HCT116 (cell line): ENCODE measurements around the gene TUBB8. TPM values are rescaled to one million over a fixed set of nuclear protein-coding genes. Genes with fewer than 3 reads are reported as not detected.

Source experiments
- ATAC-seq: fragments of 200-7000 bp; cut with Tn5 transposase; 2 replicates; pipeline ENCODE4 v1.9.1; 2020; ENCODE audit warnings: mild to moderate bottlenecking, moderate library complexity
- BruUV-seq: library from RNA; stranded (reverse); fragments of 400-500 nt; replicated peaks from 2 replicates; lab custom pipeline; 2021; lab: Mats Ljungman, UMichigan
- CTCF ChIA-PET: fragments of 300-600 bp; sonication (Branson Sonifier 250); formaldehyde crosslinking; loops from one replicate; lab custom pipeline; 2021; ENCODE audit warnings: antibody characterized with exemption; lab: Charles Lee
- POLR2A ChIA-PET: fragments of 300-600, 350-600 bp; sonication (Branson Sonifier 250); formaldehyde crosslinking; loops from one replicate; lab custom pipeline; 2021; ENCODE audit warnings: antibody characterized with exemption; lab: Charles Lee
- RAD21 ChIA-PET, 2 experiments: fragments of 300-600 bp; sonication (Branson Sonifier 250); formaldehyde crosslinking; loops; one replicate each; lab custom pipeline; 2023; ENCODE audit warnings: low total read pairs in 2 of 2; ENCODE audit not compliant: uncharacterized antibody in 2 of 2, unreplicated experiment in 2 of 2, low non-redundant PET in 1 of 2; lab: Charles Lee
- DNase-seq: peaks from one replicate; pipeline ENCODE4 v3.0.0-alpha.2; 2010; ENCODE audit warnings: low read depth, low spot score
- H2AFZ ChIP-seq: fragments of 200-600 bp; shearing (Covaris generic), sonication (generic); 2 replicates; pipeline ENCODE4 v1.6.1; 2017; ENCODE audit warnings: low read depth, mixed run types, mixed read lengths, antibody characterized with exemption, low read length; ENCODE audit not compliant: poor library complexity, severe bottlenecking
- H3K27ac ChIP-seq: 2 replicates; pipeline ENCODE4 v1.5.1; 2012; ENCODE audit warnings: low read depth, low read length
- H3K27me3 ChIP-seq: fragments of 200-600 bp; sonication (generic); 2 replicates; pipeline ENCODE4 v1.6.1; 2016; ENCODE audit warnings: mixed run types, low read length, mixed read lengths; ENCODE audit not compliant: insufficient read depth
- H3K36me3 ChIP-seq, 2 experiments: fragments of 200-500 bp in 1 of 2; fragments of 200-600 bp in 1 of 2; sonication (Bioruptor generic) in 1 of 2; sonication (generic) in 1 of 2; 2 replicates each; pipeline versions ENCODE4 v1.5.1 to v1.6.1; 2014 to 2016; ENCODE audit warnings: low read length in 2 of 2, inconsistent platforms in 1 of 2, mixed read lengths in 1 of 2, mixed run types in 1 of 2; ENCODE audit not compliant: insufficient read depth in 2 of 2, control insufficient read depth in 1 of 2
- H3K4me1 ChIP-seq, 2 experiments: fragments of 200-600 bp in 1 of 2; sonication (generic) in 1 of 2; 2 replicates each; pipeline versions ENCODE4 v1.5.1 to v1.6.1; 2012 to 2017; ENCODE audit warnings: low read length in 2 of 2, inconsistent platforms in 1 of 2, mild to moderate bottlenecking in 1 of 2, mixed read lengths in 1 of 2, mixed run types in 1 of 2, moderate library complexity in 1 of 2; ENCODE audit not compliant: insufficient read depth in 2 of 2, control insufficient read depth in 1 of 2
- H3K4me2 ChIP-seq: fragments of 200-600 bp; sonication (generic); 2 replicates; pipeline ENCODE4 v1.6.1; 2017; ENCODE audit warnings: mixed run types, low read length, mixed read lengths
- H3K4me3 ChIP-seq, 2 experiments: fragments of 200-600 bp in 1 of 2; sonication (generic) in 1 of 2; replicated peaks in 1 of 2; 2 replicates each; pipeline ENCODE4 v1.5.1; 2011 to 2016; ENCODE audit warnings: low read length in 2 of 2, control low read depth in 1 of 2, low read depth in 1 of 2, mild to moderate bottlenecking in 1 of 2, mixed read lengths in 1 of 2, mixed run types in 1 of 2
- H3K79me2 ChIP-seq: fragments of 200-600 bp; sonication (generic); 2 replicates; pipeline ENCODE4 v1.6.1; 2017; ENCODE audit warnings: mild to moderate bottlenecking, mixed run types, low read length, moderate library complexity, mixed read lengths; ENCODE audit not compliant: insufficient read depth
- H3K9ac ChIP-seq: fragments of 200-600 bp; sonication (generic); 2 replicates; pipeline ENCODE4 v1.6.1; 2016; ENCODE audit warnings: low read length, mixed read lengths
- H3K9me2 ChIP-seq: fragments of 200-600 bp; sonication (generic), shearing (Covaris generic); 2 replicates; pipeline ENCODE4 v1.6.1; 2017; ENCODE audit warnings: mixed run types, mild to moderate bottlenecking, moderate library complexity; ENCODE audit not compliant: insufficient read depth
- H3K9me3 ChIP-seq, 2 experiments: fragments of 200-500 bp in 1 of 2; fragments of 200-600 bp in 1 of 2; sonication (Bioruptor generic) in 1 of 2; sonication (generic) in 1 of 2; 2 replicates each; pipeline ENCODE4 v1.6.1; 2014 to 2017; ENCODE audit warnings: low read length in 2 of 2, mixed read lengths in 2 of 2, inconsistent platforms in 1 of 2, low read depth in 1 of 2, mild to moderate bottlenecking in 1 of 2, mixed run types in 1 of 2, moderate library complexity in 1 of 2; ENCODE audit not compliant: control insufficient read depth in 1 of 2, insufficient read depth in 1 of 2
- H4K20me1 ChIP-seq: fragments of 200-600 bp; sonication (generic), shearing (Covaris generic); 2 replicates; pipeline ENCODE4 v1.6.1; 2017; ENCODE audit warnings: mixed run types, mild to moderate bottlenecking, moderate library complexity; ENCODE audit not compliant: insufficient read depth
- ATF3 ChIP-seq: IDR thresholded peaks from 2 replicates; pipeline ENCODE4 v1.6.1; 2012
- EZH2 ChIP-seq: fragments of 200-600 bp; sonication (generic); IDR thresholded peaks from 2 replicates; pipeline ENCODE4 v1.6.1; 2017; ENCODE audit warnings: antibody characterized with exemption, mixed run types
- EZH2phosphoT487 ChIP-seq: fragments of 200-600 bp; IDR thresholded peaks from 2 replicates; pipeline ENCODE4 v1.6.1; 2018; ENCODE audit warnings: antibody characterized with exemption, borderline replicate concordance
- FOSL1 ChIP-seq: IDR thresholded peaks from 2 replicates; pipeline ENCODE4 v1.6.1; 2012; ENCODE audit warnings: low read depth
- JUND ChIP-seq: IDR thresholded peaks from 2 replicates; pipeline ENCODE4 v1.6.1; 2012
- MAX ChIP-seq: IDR thresholded peaks from 2 replicates; pipeline ENCODE4 v1.6.1; 2012
- RAD21 ChIP-seq: IDR thresholded peaks from 2 replicates; pipeline ENCODE4 v1.6.1; 2012; ENCODE audit warnings: low read depth, mild to moderate bottlenecking
- REST ChIP-seq: IDR thresholded peaks from 2 replicates; pipeline ENCODE4 v1.6.1; 2012; ENCODE audit warnings: low read depth
- SIN3A ChIP-seq: IDR thresholded peaks from 2 replicates; pipeline ENCODE4 v1.6.1; 2012; ENCODE audit warnings: low read depth
- SP1 ChIP-seq: IDR thresholded peaks from 2 replicates; pipeline ENCODE4 v1.6.1; 2012; ENCODE audit warnings: low read depth
- SRF ChIP-seq: IDR thresholded peaks from 2 replicates; pipeline ENCODE4 v1.6.1; 2012; ENCODE audit warnings: low read depth
- YY1 ChIP-seq: IDR thresholded peaks from 2 replicates; pipeline ENCODE4 v1.6.1; 2011; ENCODE audit warnings: low read length, low read depth, moderate library complexity, mild to moderate bottlenecking; ENCODE audit not compliant: insufficient replicate concordance; ENCODE audit errors: extremely low read depth
- ZBTB33 ChIP-seq: IDR thresholded peaks from 2 replicates; pipeline ENCODE4 v1.6.1; 2011; ENCODE audit warnings: mild to moderate bottlenecking, low read length, moderate library complexity; ENCODE audit not compliant: insufficient replicate concordance; ENCODE audit errors: extremely low read depth
- ZNF274 ChIP-seq: fragments of 200-500 bp; sonication (Bioruptor generic); IDR thresholded peaks from 2 replicates; pipeline ENCODE4 v1.6.1; 2014; ENCODE audit warnings: mild to moderate bottlenecking, low read depth, low read length, inconsistent platforms
- intact Hi-C: fragments of 100-400 bp; cut with micrococcal nuclease; formaldehyde crosslinking; loops from 2 replicates; pipeline ENCODE4 v1.10.0; 2022
- total RNA-seq: library from RNA; stranded (reverse); gene quantifications from one replicate; pipeline ENCODE4 v1.2.1, GENCODE V29; 2021; ENCODE audit not compliant: unreplicated experiment

Gene TUBB8
- total RNA-seq, 1 experiment from 2014 or later: 0.39 TPM

GRCh38 chr10:92153-92552 is 43.1 kb upstream of the TUBB8 start:
- Histone ChIP-seq H4K20me1 (no peaks in the 10 kb centered on the region), H3K9me3 (peaks cover 3 to 11% of the 10 kb centered on the region in 2 experiments; a peak in 2 of 4 replicates), H3K9ac (no peak overlapping the region), H3K4me3 (peak overlapping the region in 1 of 2 experiments; percentile 42; a peak in 1 of 4 replicates)
- ATAC-seq: no peak
- TF ChIP-seq REST: no peak
- no peak for TF ChIP-seq ZBTB33
- no peak for TF ChIP-seq MAX
- TF ChIP-seq ZNF274: no peak
- TF ChIP-seq RAD21: no peak
- TF ChIP-seq EZH2: no peak
- TF ChIP-seq YY1: no peak
- TF ChIP-seq SRF: no peak
- TF ChIP-seq JUND: no peak
- no peak for TF ChIP-seq ATF3
- no peak for TF ChIP-seq FOSL1
- no peak for TF ChIP-seq SP1
- TF ChIP-seq EZH2phosphoT487: no peak
- TF ChIP-seq SIN3A: no peak
- TF ChIP-seq, all 23 proteins: peak for 0
- intact Hi-C loops: no loop called here
- Histone ChIP-seq H3K4me1 (peaks cover 19 to 28% of the 10 kb centered on the region in 2 experiments), H3K79me2 (no peaks in the 10 kb centered on the region), H3K9me2 (no peaks in the 10 kb centered on the region), H3K36me3 (no peaks in the 10 kb centered on the region), H2AFZ (no peak overlapping the region), H3K27me3 (no peaks in the 10 kb centered on the region), H3K27ac (peak overlapping the region; percentile 48), H3K4me2 (peak overlapping the region; percentile 73)
- BruUV-seq: no TSS peak
- POLR2A ChIA-PET: no interaction called here
- CTCF ChIA-PET: no interaction called here
- no peak for DNase-seq
- RAD21 ChIA-PET: no interaction called here
